NCI-H460 (cell line): ENCODE results near the gene EPSTI1. TPM values are rescaled to one million over a fixed set of nuclear protein-coding genes. Genes with fewer than 3 reads are reported as not detected.
"Not testable (repeated sequence)": the region's sequence is repeated elsewhere in the genome, so short reads cannot be mapped to it uniquely, and the experiment has no call there.

Source experiments
- DNase-seq: peaks from one replicate; pipeline ENCODE4 v3.0.0-alpha.2; 2016; ENCODE audit warnings: low read depth; ENCODE audit errors: extremely low read depth
- total RNA-seq: library from RNA; depleted of rRNA; stranded (reverse); fragments of >200 nt; shearing (Covaris generic); gene quantifications from 2 replicates; pipeline ENCODE4 v1.2.3, GENCODE V29; 2014

The EPSTI1 gene
- total RNA-seq, 1 experiment from 2014 or later, result 6.0 TPM

DNA sequence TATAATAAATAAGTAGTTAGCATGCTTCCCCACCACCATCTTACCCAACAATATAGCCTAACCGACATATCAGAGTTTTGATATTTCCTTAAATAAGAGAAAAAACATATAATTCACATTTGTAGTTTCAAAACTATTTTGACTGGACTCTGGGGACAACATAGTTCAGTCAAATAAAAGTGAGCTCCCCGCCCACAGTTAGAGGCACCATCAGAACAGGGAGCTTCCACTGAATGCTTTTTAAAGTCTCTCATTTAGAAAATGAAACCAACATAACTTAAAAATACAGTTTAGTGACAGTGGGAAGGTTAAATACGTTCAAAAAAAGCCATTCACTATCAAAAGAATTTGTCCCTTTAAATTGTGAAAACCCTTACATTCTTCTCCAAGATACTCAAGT is 92.8 kb downstream of the EPSTI1 start:
- DNase-seq, result no peak

DNA sequence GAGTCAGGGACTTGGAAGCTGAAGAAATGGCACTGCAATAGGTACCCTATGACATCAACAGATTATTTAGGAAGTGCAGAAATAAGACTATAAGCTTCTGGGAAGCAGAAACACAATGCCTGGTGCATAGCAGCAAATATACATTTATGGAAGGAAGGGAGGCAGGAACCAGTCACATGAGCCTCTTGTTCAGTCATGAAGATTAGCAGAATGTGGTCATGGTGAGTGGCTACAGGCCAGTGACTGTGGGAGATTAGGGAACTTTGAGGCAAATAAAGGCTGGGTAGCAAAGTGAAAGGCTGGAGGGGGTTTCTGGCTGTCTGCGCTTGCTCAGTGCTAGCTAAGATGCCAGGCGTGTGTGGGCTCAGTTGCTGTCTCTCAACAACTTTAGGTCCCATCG is 96.3 kb downstream of the EPSTI1 start:
- no peak for DNase-seq

DNA sequence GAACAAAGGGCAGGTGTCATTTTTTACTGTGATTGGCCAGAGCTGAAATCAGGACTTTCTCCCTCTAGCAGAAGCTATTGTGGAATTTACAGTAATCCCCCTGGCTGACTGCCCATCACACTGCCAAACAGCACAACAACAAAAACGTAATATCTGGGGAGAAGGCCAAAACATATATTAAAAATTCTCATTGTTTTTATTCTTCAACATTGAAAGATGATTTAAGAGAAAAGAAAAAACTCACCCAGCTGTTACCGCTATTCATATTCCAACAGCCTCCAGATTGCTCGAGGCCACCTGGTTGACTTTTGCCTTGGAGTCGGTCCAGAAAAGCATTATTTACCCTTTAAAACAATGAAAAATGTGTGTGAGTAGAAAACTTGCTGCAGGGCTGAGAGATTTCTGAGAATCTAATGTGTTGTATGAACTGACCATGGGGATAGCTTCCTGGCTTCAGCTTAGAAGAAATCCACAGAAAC is 97.2 kb downstream of the EPSTI1 start:
- no peak for DNase-seq

DNA sequence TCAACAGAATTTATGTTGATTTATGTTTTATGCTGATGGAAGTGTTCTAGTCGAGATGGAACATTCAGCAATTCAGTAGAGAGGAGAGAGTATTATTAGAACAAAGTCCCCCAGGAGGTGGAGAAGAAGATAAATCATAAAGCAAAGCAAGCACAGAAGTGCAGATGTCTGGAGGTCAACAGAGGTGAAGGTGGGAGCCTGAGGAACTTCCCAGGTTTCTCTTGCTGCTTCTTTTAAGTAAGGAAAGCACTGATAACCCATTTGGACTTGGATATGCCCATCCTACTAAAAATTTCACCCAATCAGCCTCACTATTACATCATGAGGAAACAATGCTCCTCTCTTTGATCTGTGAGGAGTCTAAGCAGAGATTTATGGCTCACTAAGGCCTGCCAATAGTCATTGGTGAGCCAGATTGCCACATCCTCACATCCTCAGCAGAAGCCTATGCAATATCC is 98.8 kb downstream of the EPSTI1 start:
- no peak for DNase-seq

DNA sequence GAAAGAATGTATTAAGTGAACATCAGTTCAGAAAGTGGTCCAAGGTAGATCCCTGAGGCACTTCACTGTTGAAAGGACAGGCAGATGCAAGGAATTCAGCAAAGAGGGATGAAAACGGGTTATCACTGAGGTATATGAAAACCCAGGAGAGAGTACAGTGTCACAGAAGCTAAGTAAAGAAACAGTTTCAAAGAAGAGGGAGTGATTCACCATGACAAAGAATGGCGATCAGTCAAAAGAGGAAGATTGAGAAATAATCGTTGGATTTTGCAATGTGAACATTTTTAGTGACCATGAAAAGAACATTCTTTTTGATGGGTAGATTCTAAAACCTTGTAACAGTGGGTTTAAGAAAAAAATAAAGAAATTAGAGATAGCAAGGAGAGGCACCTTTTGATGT is 99.3 kb downstream of the EPSTI1 start:
- DNase-seq, result no peak

DNA sequence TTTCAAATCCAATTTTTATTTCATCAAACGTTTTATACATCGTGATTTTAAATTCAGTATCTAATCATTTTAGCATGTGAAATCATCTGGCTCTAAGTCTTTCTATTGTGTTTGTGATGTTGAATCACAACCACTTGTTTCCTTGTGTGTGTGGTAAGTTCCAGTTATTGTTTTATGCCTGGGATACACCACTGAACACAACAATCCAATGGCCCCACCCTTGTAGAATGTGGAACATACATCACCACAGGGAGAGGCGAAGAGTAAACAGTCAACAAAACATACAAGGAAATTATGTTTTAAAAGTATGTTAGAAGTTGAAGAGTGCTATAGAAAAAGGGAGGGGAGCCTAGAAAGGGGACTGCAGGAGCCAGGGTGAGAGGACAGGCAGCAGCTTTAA is 100.5 kb downstream of the EPSTI1 start:
- DNase-seq, result no peak

DNA sequence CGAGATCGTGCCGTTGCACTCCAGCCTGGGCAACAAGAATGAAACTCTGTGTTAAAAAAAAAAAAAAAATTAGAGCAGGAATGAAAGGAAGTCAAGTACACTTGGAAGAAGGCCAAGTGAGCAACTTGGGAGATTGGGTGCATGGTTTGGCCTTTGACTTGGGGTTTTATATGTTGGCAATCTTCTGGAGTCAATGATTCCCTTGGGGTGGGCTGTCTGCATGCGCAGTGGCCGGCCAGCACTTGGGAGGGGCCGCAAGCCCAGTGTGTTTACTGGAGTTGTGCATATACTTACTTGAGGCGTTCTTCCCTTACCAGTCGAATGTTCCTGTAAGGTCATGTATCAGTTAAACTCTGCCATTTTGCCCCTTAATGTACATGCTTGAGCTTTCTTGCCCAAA is 106.7 kb downstream of the EPSTI1 start:
- no peak for DNase-seq

DNA sequence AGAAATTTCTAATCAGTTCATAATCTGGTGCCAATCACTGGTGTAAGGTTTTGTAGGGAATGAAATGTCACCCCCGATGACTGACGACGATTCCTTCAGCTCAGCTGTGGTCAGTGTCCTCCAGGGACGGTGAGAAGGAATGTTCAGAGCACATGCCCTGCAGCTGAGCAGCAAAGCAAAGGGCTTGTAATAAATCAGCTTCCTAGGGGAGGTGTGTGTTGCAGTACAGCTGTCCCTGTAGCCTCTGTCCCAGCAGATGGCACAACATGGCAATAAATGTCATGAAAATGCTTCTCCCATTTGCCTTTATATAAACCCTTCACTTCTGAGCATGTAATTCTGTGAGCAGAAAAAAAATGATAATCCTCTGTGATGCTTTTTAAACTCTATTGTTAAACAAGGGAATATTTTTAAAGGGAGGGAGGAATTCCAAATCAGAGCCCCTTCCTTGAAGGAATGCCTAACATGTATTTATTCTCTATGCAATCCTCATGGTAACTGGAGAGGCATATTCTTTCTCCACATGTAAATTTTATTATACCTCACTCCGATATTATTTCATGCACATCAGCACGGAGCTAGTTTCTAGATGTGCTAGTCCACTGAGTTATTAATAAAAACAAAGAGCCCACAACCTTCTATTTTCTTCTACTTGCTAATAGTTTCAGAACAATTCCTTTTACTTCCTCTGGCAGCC is 108.1 kb downstream of the EPSTI1 start:
- DNase-seq, result peak; percentile 56

DNA sequence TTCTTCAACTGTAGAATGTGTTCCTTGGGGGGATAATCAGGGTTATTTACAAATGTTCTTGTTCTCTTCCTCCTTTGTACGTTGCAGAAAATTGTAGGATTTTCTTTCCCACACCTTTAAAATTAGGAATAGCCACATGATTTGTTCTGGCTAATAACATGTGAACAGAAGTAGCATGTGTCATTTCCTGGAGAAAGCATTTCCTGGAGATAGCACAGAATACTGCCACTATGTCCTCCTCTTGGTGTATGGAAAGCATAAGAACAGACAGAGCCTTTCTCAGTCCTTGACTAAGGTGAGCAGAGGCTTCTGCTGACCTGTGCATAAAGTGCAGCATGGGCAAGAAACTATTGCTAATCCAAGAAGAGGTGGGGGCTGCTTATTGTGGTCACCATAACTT is 108.9 kb downstream of the EPSTI1 start:
- DNase-seq, result no peak

DNA sequence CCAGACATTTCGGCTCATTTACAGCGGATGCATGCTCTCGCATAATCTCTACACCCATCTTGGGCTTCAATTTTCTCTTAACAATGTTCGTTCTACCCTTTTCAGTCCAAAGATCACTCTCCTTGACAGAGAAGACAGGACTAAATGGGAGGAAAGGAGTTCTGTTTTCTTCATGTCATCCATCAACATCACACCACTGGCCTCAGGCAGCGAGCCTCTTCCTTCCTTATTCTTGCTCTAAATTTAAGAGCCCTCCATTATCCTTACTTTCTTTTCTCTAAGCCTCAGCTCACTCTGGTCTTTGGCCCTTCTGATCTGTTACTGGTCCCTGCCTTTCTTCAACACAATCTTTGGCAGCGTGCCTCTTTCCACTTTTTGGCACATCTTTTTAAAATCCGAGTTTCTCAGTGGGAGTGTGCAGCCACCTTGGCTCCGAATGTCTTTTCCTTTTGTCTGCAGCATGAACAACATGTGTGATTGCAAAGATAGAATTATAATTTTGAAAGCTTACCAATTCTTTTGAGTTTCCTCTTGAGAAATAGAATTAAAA is 111.9 kb downstream of the EPSTI1 start:
- no peak for DNase-seq

DNA sequence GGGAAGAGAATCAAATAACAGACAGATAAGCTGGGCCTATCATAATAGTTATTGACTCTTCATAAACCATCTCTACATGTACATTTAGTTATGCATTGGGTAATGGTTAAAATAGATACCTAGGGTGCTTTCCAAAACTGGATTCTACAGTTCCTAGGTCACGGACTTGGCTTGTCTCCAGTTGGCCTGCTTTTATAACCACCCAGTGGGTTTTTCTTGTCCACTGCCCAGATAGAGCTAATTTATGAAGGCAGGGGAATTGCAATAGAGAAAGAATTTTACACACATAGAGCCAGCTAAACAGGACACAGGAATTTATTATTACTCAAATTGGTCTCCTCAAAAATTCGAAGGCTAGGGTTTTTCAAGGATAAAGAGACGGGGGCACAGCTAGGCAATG is 113.3 kb downstream of the EPSTI1 start:
- no peak for DNase-seq

DNA sequence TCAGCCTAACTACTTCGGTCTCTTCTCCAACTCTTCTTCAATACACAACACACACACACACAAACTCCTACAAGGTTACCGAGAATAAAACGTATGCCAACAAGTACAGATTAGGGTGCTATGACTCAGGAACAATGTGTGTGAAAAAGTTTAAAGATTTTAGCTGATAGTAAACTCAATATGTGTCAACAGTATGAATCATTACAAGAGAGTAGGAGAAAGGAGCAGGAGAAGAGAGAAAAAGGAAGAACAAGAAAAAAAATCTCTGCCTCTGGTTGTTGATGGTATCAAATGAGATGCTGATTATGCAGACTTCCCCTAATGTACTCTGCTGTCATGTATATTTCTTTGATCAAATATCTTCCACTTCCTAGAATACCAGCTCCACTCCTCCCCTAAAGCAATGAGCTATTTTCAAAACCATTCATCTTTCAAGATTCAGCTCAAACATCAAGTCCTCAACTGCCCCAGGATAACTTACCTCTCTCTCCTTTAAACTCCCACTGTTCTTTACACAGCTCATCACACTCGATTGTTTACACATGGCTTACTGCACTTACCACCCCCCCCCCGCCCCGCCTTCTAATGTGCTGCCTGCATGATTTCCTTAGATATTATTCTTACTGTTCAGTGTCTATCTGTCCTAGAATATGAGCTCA is 115.0 kb downstream of the EPSTI1 start:
- peak; percentile 34 for DNase-seq

DNA sequence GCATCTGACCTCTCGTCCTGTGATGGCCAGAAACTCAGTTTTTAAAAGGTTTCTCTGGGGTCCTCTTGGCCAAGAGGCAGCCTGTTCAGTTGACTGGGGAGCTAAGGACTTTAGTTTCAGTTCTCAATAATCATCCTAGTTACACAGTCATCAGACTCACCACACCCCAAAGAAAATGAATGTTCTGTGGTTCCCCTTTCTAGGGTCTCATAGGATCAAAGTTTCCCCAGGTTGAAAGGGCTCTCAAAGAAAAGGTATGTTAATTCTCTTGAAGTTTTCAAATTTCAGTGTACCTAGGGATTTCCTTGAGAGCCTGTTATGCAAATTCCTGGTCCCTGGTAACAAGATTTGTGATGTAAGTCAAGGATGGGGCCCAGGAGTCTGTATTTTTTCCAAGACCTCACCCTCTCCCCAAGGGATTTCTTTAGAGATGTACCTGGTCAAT is 115.7 kb downstream of the EPSTI1 start:
- DNase-seq, result no peak

DNA sequence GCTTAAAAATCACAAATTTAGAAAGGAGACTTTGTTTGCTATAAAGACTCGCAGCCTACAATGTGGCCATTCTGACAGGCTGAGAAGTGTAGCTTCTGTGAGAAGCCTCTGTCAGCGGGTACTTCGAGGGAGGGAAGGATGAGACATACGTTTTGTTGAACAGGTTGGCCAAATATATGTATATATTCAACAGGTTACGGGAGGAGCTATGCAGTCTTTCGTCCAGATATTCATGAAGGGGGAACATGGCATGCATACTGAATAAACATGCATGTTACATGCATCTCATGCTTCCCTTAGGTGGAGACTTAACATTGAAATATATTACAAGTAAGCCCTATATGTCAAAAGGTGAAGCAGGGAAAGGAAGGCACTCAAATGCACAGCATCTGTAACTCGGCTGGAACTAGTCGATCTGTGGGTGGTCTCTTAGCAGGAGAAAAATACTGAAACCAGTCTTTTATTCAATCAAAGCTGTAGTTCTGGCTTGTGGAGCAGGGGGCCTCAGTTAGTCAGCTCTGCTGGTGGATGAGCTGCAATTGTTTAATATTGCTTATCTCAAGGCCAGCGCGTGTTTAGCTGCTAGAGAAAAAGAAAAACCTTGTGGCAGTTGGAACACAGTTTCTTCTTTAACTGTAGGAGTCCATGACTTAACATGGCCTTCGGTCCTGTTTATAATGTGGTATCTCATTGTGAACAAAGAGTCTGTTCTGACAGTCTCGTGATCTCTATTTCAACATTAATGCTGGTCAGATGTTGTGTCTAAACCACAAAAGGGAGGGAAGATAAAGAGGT is 116.4 kb downstream of the EPSTI1 start:
- no peak for DNase-seq

DNA sequence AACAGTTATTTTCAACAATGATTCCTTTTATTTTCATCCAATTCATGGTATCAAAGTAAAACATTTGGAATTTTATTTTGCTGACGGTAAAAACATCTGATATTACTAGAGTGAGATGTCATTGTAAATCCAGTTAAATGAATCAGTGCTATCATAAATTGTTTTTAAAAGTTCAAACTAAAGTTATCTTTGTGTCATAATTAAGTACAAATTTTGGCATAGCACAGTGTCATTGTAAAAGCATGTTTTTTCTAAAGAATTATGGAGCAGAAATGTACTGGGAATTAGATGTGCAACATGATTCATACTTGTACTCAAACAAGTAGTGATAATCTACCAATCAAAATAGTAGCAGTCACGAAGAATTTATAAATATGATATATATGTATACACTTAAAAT is 117.8 kb downstream of the EPSTI1 start:
- DNase-seq, result no peak

DNA sequence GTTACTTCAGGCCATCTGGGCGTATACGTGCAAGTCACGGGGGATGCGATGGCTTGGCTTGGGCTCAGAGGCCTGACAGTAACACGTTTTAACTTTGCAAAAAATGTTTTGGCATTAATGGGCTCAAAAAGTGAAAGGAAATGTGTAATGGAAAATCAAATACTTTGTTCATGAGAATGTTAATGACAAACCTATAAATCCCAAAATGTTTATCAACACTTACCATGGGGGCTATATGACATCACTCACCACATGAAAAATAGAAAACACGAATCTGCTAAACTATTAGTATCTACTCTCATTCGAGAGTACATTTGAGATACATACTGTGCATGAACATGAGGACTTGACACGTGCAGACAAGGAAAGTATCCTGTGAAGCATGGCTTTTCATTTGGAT is 119.0 kb downstream of the EPSTI1 start:
- DNase-seq, result no peak

DNA sequence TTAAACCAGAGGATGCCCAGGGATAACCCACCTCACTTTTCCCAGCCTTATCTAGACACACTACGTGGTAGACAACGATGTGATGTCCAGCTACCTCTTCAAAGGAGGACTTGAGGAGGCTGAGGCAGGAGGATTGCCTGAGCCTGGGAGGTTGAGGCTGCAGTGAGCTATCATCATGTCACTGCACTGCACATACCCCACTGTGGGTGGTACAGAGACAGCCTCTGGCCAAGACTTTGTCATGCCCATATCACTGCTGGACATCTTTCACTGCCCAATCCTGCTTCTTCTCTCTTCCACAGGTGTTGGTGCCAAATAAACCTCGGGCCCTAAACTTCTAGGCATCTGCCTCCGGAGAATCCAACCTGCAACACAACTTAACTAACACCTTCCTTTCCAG is 124.8 kb downstream of the EPSTI1 start:
- DNase-seq, result no peak

DNA sequence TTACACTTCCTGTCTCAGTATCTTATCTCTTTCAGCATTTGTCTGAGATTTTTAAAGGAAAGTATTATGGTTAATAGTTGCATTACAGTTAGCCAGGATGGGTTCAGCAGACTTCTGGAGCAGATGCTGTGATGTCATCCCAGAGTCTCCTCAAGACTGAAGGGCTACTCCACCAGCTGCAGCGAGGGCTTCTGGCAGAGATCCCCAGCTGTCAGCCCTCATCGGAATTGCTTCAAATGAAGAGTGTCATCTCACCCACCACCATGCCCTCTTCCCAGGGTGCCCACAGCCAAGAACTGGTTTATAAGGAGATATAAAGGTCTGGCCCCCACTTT is 126.3 kb downstream of the EPSTI1 start:
- DNase-seq, result no peak

DNA sequence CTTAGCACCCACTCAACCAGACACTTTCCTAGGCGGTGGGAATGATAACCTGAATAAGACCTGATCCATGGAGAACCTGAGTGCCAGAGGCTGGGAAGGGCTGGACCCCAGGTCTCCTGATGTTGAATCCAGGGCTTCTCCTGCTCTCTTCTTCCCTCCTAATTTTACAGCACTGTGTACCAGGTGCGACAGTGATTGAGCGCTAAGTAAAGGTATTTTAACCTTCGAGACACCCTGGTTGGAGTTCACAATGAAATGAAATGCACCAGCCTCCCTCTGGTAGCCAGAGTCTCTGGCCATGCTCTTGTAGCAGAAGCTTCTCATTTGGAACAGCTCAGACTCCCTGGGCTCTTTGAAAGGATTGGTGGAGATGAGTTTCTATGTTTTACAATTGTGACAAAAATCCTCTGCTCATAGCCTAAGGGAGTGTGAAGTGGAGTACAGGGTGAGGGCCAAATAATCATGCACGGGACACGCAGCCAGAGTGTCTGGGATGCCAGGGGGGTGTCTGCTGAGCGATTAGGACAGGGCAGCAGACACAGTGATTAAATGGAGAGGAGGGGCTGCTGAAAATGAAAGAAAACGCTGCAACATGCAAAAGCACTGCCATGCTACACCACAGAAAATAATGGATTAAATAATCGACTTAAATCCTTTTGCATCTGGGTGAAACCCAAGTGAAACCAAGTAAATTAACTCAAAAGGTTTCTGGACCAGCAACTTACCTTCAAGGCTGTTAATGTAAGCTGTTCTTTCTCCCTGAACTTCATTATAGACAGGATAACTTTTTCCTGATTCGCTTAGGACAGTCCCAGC is 126.9 kb downstream of the EPSTI1 start:
- no peak for DNase-seq

DNA sequence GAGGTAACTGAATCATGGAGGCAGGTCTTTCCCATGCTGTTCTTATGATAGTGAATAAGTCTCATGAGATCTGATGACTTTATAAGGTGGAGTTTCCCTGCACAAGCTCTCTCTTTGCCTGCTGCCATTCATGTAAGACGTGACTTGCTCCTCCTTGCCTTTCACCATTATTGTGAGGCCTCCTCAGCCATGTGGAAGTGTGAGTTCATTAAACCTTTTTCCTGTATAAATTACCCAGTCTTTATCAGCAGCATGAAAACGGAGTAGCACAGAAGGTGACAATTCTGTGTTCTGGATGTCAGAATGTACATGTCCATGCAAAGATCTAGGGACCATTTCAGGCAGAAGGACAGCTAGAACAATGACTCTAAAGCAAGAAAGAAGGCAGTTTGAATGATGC is 129.7 kb downstream of the EPSTI1 start:
- DNase-seq, result not testable (repeated sequence)

DNA sequence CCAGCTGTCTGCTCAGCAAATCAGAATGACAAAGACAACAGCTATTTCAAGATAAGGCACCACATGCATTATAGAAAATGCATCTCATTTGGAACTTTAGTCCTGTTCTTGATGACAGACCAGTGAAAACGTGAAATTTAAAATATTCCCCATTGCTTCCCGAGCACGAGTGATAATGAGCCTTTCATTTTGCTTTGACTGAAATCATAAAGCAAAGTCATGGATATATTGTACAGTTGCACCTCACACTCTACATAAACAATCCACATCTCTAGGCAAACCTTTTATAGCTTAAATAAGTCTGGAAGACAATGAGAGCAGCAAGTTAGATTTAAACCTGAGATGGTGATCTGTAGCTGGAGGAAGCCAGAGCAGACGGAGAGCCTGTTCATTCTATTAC is 131.6 kb downstream of the EPSTI1 start:
- DNase-seq, result no peak
